ENCODE measurements around the gene NDUFB2.

NDUFB2 gene

GRCh38 chr7:140696680-140697446 is at the start of gene NDUFB2:
Gene NDUFB2, plus strand, starts transcription at chr7:140696708. Its CDS starts 37 bp downstream, at chr7:140696745.
- H3K4me3 ChIP-seq (ENCODE audit: insufficient read depth, low read length, poor library complexity, severe bottlenecking): peak within 1 kb of the TSS; percentile 57
- peak within 1 kb of the TSS; percentile 74 for H3K27ac ChIP-seq (ENCODE audit: low read depth, low read length)
- H3K9me3 ChIP-seq (ENCODE audit: insufficient read depth, low read length): no peaks in the 10 kb centered on the region
- peaks cover 5% of the 10 kb centered on the region; the same call in 1 of the 2 replicates for H4K20me1 ChIP-seq (ENCODE audit: low read depth, low read length)
- H3K36me3 ChIP-seq (ENCODE audit: low read length): 0 out of 2 replicates have a peak, but pooled peaks cover 3% of the 10 kb centered on the region
- peaks cover 48% of the 10 kb centered on the region for H3K79me2 ChIP-seq (ENCODE audit: insufficient read depth, low read length)
- TF ChIP-seq CTCF (IDR thresholded peaks at IDR 0.05; ENCODE audit: insufficient read depth, low read length, poor library complexity, severe bottlenecking): no peak
- no peak for TF ChIP-seq EZH2phosphoT487 (conservative IDR thresholded peaks at IDR 0.05; ENCODE audit: low read length)
- H2AFZ ChIP-seq (ENCODE audit: low read depth, low read length, severe bottlenecking): peak within 1 kb of the TSS; percentile 57
- H3K9ac ChIP-seq (ENCODE audit: low read length): peak within 1 kb of the TSS; percentile 85
- no peaks in the 10 kb centered on the region for H3F3A ChIP-seq (ENCODE audit: insufficient read depth)
- H3K27me3 ChIP-seq (ENCODE audit: low read length): no peaks in the 10 kb centered on the region
- no peaks in the 10 kb centered on the region for H3K9me2 ChIP-seq (replicated peaks; ENCODE audit: insufficient read depth, low read length)
- peak within 1 kb of the TSS; percentile 59 for H3K4me2 ChIP-seq (ENCODE audit: low read depth, low read length, poor library complexity, severe bottlenecking)

- Histone ChIP-seq H3K9me2 (replicated peaks; ENCODE audit: insufficient read depth, low read length) (no peaks in the 10 kb centered on the region), H3K79me2 (ENCODE audit: insufficient read depth, low read length) (no peaks in the 10 kb centered on the region), H3K9ac (ENCODE audit: low read length) (no peak overlapping the region), H2AFZ (ENCODE audit: low read depth, low read length, severe bottlenecking) (no peak overlapping the region), H3K9me3 (ENCODE audit: insufficient read depth, low read length) (no peaks in the 10 kb centered on the region), H4K20me1 (ENCODE audit: low read depth, low read length) (no peaks in the 10 kb centered on the region), H3K27ac (ENCODE audit: low read depth, low read length) (no peak overlapping the region), H3K36me3 (ENCODE audit: low read length) (no peaks in the 10 kb centered on the region), H3K4me3 (ENCODE audit: insufficient read depth, low read length, poor library complexity, severe bottlenecking) (no peak overlapping the region), H3K27me3 (ENCODE audit: low read length) (no peaks in the 10 kb centered on the region), H3K4me2 (ENCODE audit: low read depth, low read length, poor library complexity, severe bottlenecking) (no peak overlapping the region), H3F3A (ENCODE audit: insufficient read depth) (no peaks in the 10 kb centered on the region)
- peak; percentile 29 for TF ChIP-seq CTCF (IDR thresholded peaks at IDR 0.05; ENCODE audit: insufficient read depth, low read length, poor library complexity, severe bottlenecking)
- no peak for TF ChIP-seq EZH2phosphoT487 (conservative IDR thresholded peaks at IDR 0.05; ENCODE audit: low read length)
Measured at GRCh38 chr7:140646931-140647647, 49.4 kb upstream of the NDUFB2 start.

GRCh38 chr7:140649556-140650205 is 46.8 kb upstream of the NDUFB2 start:
- Histone ChIP-seq H3K4me2 (ENCODE audit: low read depth, low read length, poor library complexity, severe bottlenecking) (no peak overlapping the region), H2AFZ (ENCODE audit: low read depth, low read length, severe bottlenecking) (no peak overlapping the region), H3K27me3 (ENCODE audit: low read length) (no peaks in the 10 kb centered on the region), H3K9ac (ENCODE audit: low read length) (no peak overlapping the region), H3K9me3 (ENCODE audit: insufficient read depth, low read length) (no peaks in the 10 kb centered on the region), H4K20me1 (ENCODE audit: low read depth, low read length) (no peaks in the 10 kb centered on the region), H3K9me2 (replicated peaks; ENCODE audit: insufficient read depth, low read length) (no peaks in the 10 kb centered on the region), H3F3A (ENCODE audit: insufficient read depth) (no peaks in the 10 kb centered on the region), H3K4me3 (ENCODE audit: insufficient read depth, low read length, poor library complexity, severe bottlenecking) (no peak overlapping the region), H3K79me2 (ENCODE audit: insufficient read depth, low read length) (no peaks in the 10 kb centered on the region), H3K36me3 (ENCODE audit: low read length) (no peaks in the 10 kb centered on the region), H3K27ac (ENCODE audit: low read depth, low read length) (no peak overlapping the region)
- no peak for TF ChIP-seq CTCF (IDR thresholded peaks at IDR 0.05; ENCODE audit: insufficient read depth, low read length, poor library complexity, severe bottlenecking)
- no peak for TF ChIP-seq EZH2phosphoT487 (conservative IDR thresholded peaks at IDR 0.05; ENCODE audit: low read length)

All from SU-DHL-6 (cell line).